ENCODE results near the gene ALDH1A1.
"Not testable (repeated sequence)": the region's sequence is repeated elsewhere in the genome, so short reads cannot be mapped to it uniquely, and the experiment has no call there.

Gene ALDH1A1

GRCh38 chr9:72873456-72873855 is 79.4 kb downstream of the ALDH1A1 start:
- H3K4me3 ChIP-seq (ENCODE audit: low read depth in 1 of 5, low read length in 5 of 5): no peak overlapping the region
- no peaks in the 10 kb centered on the region for H3K9me3 ChIP-seq (ENCODE audit: control insufficient read depth in 5 of 5, low read length in 5 of 5)
- H3K27me3 ChIP-seq (ENCODE audit: control insufficient read depth in 5 of 5, insufficient read depth in 4 of 5, low read length in 5 of 5): no peaks in the 10 kb centered on the region
- H3K27ac ChIP-seq (ENCODE audit: low read depth, low read length): no peak overlapping the region
- peaks cover 1 to 33% (median 17%) of the 10 kb centered on the region in 5 donors for H3K4me1 ChIP-seq (ENCODE audit: control insufficient read depth in 5 of 5, insufficient read depth in 5 of 5, low read length in 5 of 5)
- no peak overlapping the region for H3K9ac ChIP-seq (ENCODE audit: low read length in 5 of 5)
- H3K36me3 ChIP-seq (ENCODE audit: control insufficient read depth in 5 of 5, insufficient read depth in 5 of 5, low read length in 5 of 5): no peaks in the 10 kb centered on the region

GRCh38 chr9:72872718-72873117 is 80.1 kb downstream of the ALDH1A1 start:
- no peaks in the 10 kb centered on the region for H3K27me3 ChIP-seq (ENCODE audit: control insufficient read depth in 5 of 5, insufficient read depth in 4 of 5, low read length in 5 of 5)
- H3K27ac ChIP-seq (ENCODE audit: low read depth, low read length): no peak overlapping the region
- no peak overlapping the region for H3K4me3 ChIP-seq (ENCODE audit: low read depth in 1 of 5, low read length in 5 of 5)
- H3K9me3 ChIP-seq (ENCODE audit: control insufficient read depth in 5 of 5, low read length in 5 of 5): no peaks in the 10 kb centered on the region
- H3K36me3 ChIP-seq (ENCODE audit: control insufficient read depth in 5 of 5, insufficient read depth in 5 of 5, low read length in 5 of 5): no peaks in the 10 kb centered on the region
- H3K9ac ChIP-seq (ENCODE audit: low read length in 5 of 5): no peak overlapping the region
- H3K4me1 ChIP-seq (ENCODE audit: control insufficient read depth in 5 of 5, insufficient read depth in 5 of 5, low read length in 5 of 5): peaks cover 1 to 33% (median 17%) of the 10 kb centered on the region in 5 donors

GRCh38 chr9:72871685-72872084 is 81.2 kb downstream of the ALDH1A1 start:
- H3K9me3 ChIP-seq (ENCODE audit: control insufficient read depth in 5 of 5, low read length in 5 of 5): no peaks in the 10 kb centered on the region
- H3K4me1 ChIP-seq (ENCODE audit: control insufficient read depth in 5 of 5, insufficient read depth in 5 of 5, low read length in 5 of 5): peaks cover 1 to 33% (median 17%) of the 10 kb centered on the region in 5 donors
- H3K4me3 ChIP-seq (ENCODE audit: low read depth in 1 of 5, low read length in 5 of 5): peak overlapping the region in 2 of 5 donors; percentile 1 to 8
- H3K9ac ChIP-seq (ENCODE audit: low read length in 5 of 5): peak overlapping the region in 1 of 5 donors; percentile 25
- H3K27ac ChIP-seq (ENCODE audit: low read depth, low read length): no peak overlapping the region
- H3K27me3 ChIP-seq (ENCODE audit: control insufficient read depth in 5 of 5, insufficient read depth in 4 of 5, low read length in 5 of 5): no peaks in the 10 kb centered on the region
- H3K36me3 ChIP-seq (ENCODE audit: control insufficient read depth in 5 of 5, insufficient read depth in 5 of 5, low read length in 5 of 5): no peaks in the 10 kb centered on the region

GRCh38 chr9:72864327-72864726 is 88.5 kb downstream of the ALDH1A1 start:
- Histone ChIP-seq H3K9ac (ENCODE audit: low read length in 5 of 5) (no peak overlapping the region), H3K27ac (ENCODE audit: low read depth, low read length) (no peak overlapping the region), H3K4me3 (ENCODE audit: low read depth in 1 of 5, low read length in 5 of 5) (no peak overlapping the region), H3K36me3 (ENCODE audit: control insufficient read depth in 5 of 5, insufficient read depth in 5 of 5, low read length in 5 of 5) (no peaks in the 10 kb centered on the region), H3K9me3 (ENCODE audit: control insufficient read depth in 5 of 5, low read length in 5 of 5) (no peaks in the 10 kb centered on the region), H3K27me3 (ENCODE audit: control insufficient read depth in 5 of 5, insufficient read depth in 4 of 5, low read length in 5 of 5) (no peaks in the 10 kb centered on the region), H3K4me1 (ENCODE audit: control insufficient read depth in 5 of 5, insufficient read depth in 5 of 5, low read length in 5 of 5) (peaks cover 0 to 7% (median 0%) of the 10 kb centered on the region in 5 donors)

- Histone ChIP-seq H3K9me3 (ENCODE audit: control insufficient read depth in 5 of 5, low read length in 5 of 5) (no peaks in the 10 kb centered on the region), H3K4me1 (ENCODE audit: control insufficient read depth in 5 of 5, insufficient read depth in 5 of 5, low read length in 5 of 5) (peaks cover 0 to 11% (median 0%) of the 10 kb centered on the region in 5 donors), H3K27me3 (ENCODE audit: control insufficient read depth in 5 of 5, insufficient read depth in 4 of 5, low read length in 5 of 5) (no peaks in the 10 kb centered on the region), H3K4me3 (ENCODE audit: low read depth in 1 of 5, low read length in 5 of 5) (no peak overlapping the region), H3K36me3 (ENCODE audit: control insufficient read depth in 5 of 5, insufficient read depth in 5 of 5, low read length in 5 of 5) (no peaks in the 10 kb centered on the region), H3K9ac (ENCODE audit: low read length in 5 of 5) (no peak overlapping the region), H3K27ac (ENCODE audit: low read depth, low read length) (no peak overlapping the region)
Measured at GRCh38 chr9:72863456-72864094, 89.3 kb downstream of the ALDH1A1 start.

GRCh38 chr9:72862788-72863187 is 90.1 kb downstream of the ALDH1A1 start:
- H3K9ac ChIP-seq (ENCODE audit: low read length in 5 of 5); H3K9me3 ChIP-seq (ENCODE audit: control insufficient read depth in 5 of 5, low read length in 5 of 5); H3K27ac ChIP-seq (ENCODE audit: low read depth, low read length); H3K27me3 ChIP-seq (ENCODE audit: control insufficient read depth in 5 of 5, insufficient read depth in 4 of 5, low read length in 5 of 5); H3K36me3 ChIP-seq (ENCODE audit: control insufficient read depth in 5 of 5, insufficient read depth in 5 of 5, low read length in 5 of 5); H3K4me3 ChIP-seq (ENCODE audit: low read depth in 1 of 5, low read length in 5 of 5): not testable (repeated sequence)
- H3K4me1 ChIP-seq (ENCODE audit: control insufficient read depth in 5 of 5, insufficient read depth in 5 of 5, low read length in 5 of 5): peaks cover 0 to 18% (median 8%) of the 10 kb centered on the region in 5 donors

GRCh38 chr9:72858089-72858912 is 94.6 kb downstream of the ALDH1A1 start:
- no peaks in the 10 kb centered on the region for H3K27me3 ChIP-seq (ENCODE audit: control insufficient read depth in 5 of 5, insufficient read depth in 4 of 5, low read length in 5 of 5)
- peaks cover 0 to 23% (median 17%) of the 10 kb centered on the region in 5 donors for H3K4me1 ChIP-seq (ENCODE audit: control insufficient read depth in 5 of 5, insufficient read depth in 5 of 5, low read length in 5 of 5)
- H3K9me3 ChIP-seq (ENCODE audit: control insufficient read depth in 5 of 5, low read length in 5 of 5): no peaks in the 10 kb centered on the region
- no peak overlapping the region for H3K27ac ChIP-seq (ENCODE audit: low read depth, low read length)
- no peak overlapping the region for H3K4me3 ChIP-seq (ENCODE audit: low read depth in 1 of 5, low read length in 5 of 5)
- no peaks in the 10 kb centered on the region for H3K36me3 ChIP-seq (ENCODE audit: control insufficient read depth in 5 of 5, insufficient read depth in 5 of 5, low read length in 5 of 5)
- H3K9ac ChIP-seq (ENCODE audit: low read length in 5 of 5): no peak overlapping the region

GRCh38 chr9:72857624-72857996 is 95.2 kb downstream of the ALDH1A1 start:
- Histone ChIP-seq H3K9me3 (ENCODE audit: control insufficient read depth in 5 of 5, low read length in 5 of 5) (no peaks in the 10 kb centered on the region), H3K4me3 (ENCODE audit: low read depth in 1 of 5, low read length in 5 of 5) (no peak overlapping the region), H3K27ac (ENCODE audit: low read depth, low read length) (no peak overlapping the region)

GRCh38 chr9:72856972-72857623 is 95.8 kb downstream of the ALDH1A1 start:
- Histone ChIP-seq H3K9ac (ENCODE audit: low read length in 5 of 5) (no peak overlapping the region), H3K9me3 (ENCODE audit: control insufficient read depth in 5 of 5, low read length in 5 of 5) (no peaks in the 10 kb centered on the region), H3K4me1 (ENCODE audit: control insufficient read depth in 5 of 5, insufficient read depth in 5 of 5, low read length in 5 of 5) (peaks cover 0 to 23% (median 17%) of the 10 kb centered on the region in 5 donors), H3K27ac (ENCODE audit: low read depth, low read length) (no peak overlapping the region), H3K4me3 (ENCODE audit: low read depth in 1 of 5, low read length in 5 of 5) (no peak overlapping the region), H3K27me3 (ENCODE audit: control insufficient read depth in 5 of 5, insufficient read depth in 4 of 5, low read length in 5 of 5) (no peaks in the 10 kb centered on the region), H3K36me3 (ENCODE audit: control insufficient read depth in 5 of 5, insufficient read depth in 5 of 5, low read length in 5 of 5) (no peaks in the 10 kb centered on the region)

More at GRCh38 chr9:72857624-72857996, 95.2 kb downstream of the ALDH1A1 start:
- no peaks in the 10 kb centered on the region for H3K27me3 ChIP-seq (ENCODE audit: control insufficient read depth in 5 of 5, insufficient read depth in 4 of 5, low read length in 5 of 5)
- H3K4me1 ChIP-seq (ENCODE audit: control insufficient read depth in 5 of 5, insufficient read depth in 5 of 5, low read length in 5 of 5): peaks cover 0 to 23% (median 17%) of the 10 kb centered on the region in 5 donors
- H3K36me3 ChIP-seq (ENCODE audit: control insufficient read depth in 5 of 5, insufficient read depth in 5 of 5, low read length in 5 of 5): no peaks in the 10 kb centered on the region
- no peak overlapping the region for H3K9ac ChIP-seq (ENCODE audit: low read length in 5 of 5)

Data from subcutaneous abdominal adipose tissue (tissue), 5 donors.